H1 (cell line): ENCODE measurements around the gene HSPA4L. TPM values are rescaled to one million over a fixed set of nuclear protein-coding genes. Genes with fewer than 3 reads are reported as not detected.

Experiments used
- JUN ChIP-seq: IDR thresholded peaks from 2 replicates; pipeline ENCODE4 v1.6.1; 2011; ENCODE audit warnings: low read depth, mild to moderate bottlenecking, improper control_type of control experiment, low read length
- SIX5 ChIP-seq: IDR thresholded peaks from 2 replicates; pipeline ENCODE4 v1.6.1; 2011; ENCODE audit warnings: mild to moderate bottlenecking, low read depth, low read length
- SP4 ChIP-seq: IDR thresholded peaks from 2 replicates; pipeline ENCODE4 v1.6.1; 2012; ENCODE audit warnings: low read length, inconsistent platforms
- SRF ChIP-seq: IDR thresholded peaks from 2 replicates; pipeline ENCODE4 v1.6.1; 2011; ENCODE audit warnings: mild to moderate bottlenecking, low read depth, low read length, moderate library complexity
- SUZ12 ChIP-seq: fragments of 200-600 bp; sonication (generic); IDR thresholded peaks from 2 replicates; pipeline ENCODE4 v1.6.1; 2012; ENCODE audit warnings: mild to moderate bottlenecking, inconsistent platforms, low read length, moderate library complexity, mixed read lengths
- TBP ChIP-seq: IDR thresholded peaks from 2 replicates; pipeline ENCODE4 v1.6.1; 2011; ENCODE audit warnings: low read depth, low read length, improper control_type of control experiment
- polyA plus RNA-seq, 7 experiments: library from polyadenylated mRNA; depleted of rRNA in 3 of 7; stranded (reverse) in 5 of 7; unstranded in 2 of 7; fragments of >200 nt in 5 of 7; fragments of 200-250 nt in 2 of 7; gene quantifications; 1 replicate in 5 of 7; 2 replicates in 1 of 7; 4 replicates in 1 of 7; pipeline versions ENCODE4 v1.2.1 to v1.2.3, GENCODE V29; 2011 to 2013; ENCODE audit warnings: missing spikeins in 2 of 7, mixed read lengths in 2 of 7
- total RNA-seq: library from RNA; stranded (reverse); fragmentation: NEBNext Ultra II Directional; extraction: Animal tissue kit (Norgen Biotek cat#: 25700); gene quantifications from 2 replicates; pipeline ENCODE4 v1.2.1, GENCODE V29; 2021
- TF ChIP-seq, protein P1 (sequence below): fragments of 300-600 bp; sonication (generic); IDR thresholded peaks from 2 replicates; pipeline ENCODE4 v1.7.1; 2012; ENCODE audit warnings: low read length, moderate library complexity, mild to moderate bottlenecking, inconsistent platforms; ENCODE audit not compliant: insufficient replicate concordance
- TF ChIP-seq, protein P2 (sequence below): IDR thresholded peaks from 2 replicates; pipeline ENCODE4 v1.6.1; 2012; ENCODE audit warnings: inconsistent platforms

HSPA4L gene
- total and polyA plus RNA-seq, 2 of the 8 experiments (the other 6 are each of a cell fraction or from before 2014, with no cell fraction given): 0.65 to 4.7 TPM

DNA sequence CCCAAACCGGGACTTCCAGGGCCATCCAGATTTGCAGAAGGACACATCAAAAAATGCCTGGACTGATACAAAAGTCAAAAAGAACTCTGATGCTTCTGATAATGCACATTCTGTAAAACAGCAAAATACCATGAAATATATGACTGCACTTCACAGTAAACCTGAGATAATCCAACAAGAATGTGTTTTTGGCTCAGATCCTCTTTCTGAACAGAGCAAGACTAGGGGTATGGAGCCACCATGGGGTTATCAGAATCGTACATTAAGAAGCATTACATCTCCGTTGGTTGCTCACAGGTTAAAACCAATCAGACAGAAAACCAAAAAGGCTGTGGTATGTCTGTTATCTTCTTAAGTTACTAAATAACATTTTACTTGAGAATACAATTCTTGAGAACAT is 107.8 kb downstream of the HSPA4L start (continued):
- TF ChIP-seq, protein P1, sequence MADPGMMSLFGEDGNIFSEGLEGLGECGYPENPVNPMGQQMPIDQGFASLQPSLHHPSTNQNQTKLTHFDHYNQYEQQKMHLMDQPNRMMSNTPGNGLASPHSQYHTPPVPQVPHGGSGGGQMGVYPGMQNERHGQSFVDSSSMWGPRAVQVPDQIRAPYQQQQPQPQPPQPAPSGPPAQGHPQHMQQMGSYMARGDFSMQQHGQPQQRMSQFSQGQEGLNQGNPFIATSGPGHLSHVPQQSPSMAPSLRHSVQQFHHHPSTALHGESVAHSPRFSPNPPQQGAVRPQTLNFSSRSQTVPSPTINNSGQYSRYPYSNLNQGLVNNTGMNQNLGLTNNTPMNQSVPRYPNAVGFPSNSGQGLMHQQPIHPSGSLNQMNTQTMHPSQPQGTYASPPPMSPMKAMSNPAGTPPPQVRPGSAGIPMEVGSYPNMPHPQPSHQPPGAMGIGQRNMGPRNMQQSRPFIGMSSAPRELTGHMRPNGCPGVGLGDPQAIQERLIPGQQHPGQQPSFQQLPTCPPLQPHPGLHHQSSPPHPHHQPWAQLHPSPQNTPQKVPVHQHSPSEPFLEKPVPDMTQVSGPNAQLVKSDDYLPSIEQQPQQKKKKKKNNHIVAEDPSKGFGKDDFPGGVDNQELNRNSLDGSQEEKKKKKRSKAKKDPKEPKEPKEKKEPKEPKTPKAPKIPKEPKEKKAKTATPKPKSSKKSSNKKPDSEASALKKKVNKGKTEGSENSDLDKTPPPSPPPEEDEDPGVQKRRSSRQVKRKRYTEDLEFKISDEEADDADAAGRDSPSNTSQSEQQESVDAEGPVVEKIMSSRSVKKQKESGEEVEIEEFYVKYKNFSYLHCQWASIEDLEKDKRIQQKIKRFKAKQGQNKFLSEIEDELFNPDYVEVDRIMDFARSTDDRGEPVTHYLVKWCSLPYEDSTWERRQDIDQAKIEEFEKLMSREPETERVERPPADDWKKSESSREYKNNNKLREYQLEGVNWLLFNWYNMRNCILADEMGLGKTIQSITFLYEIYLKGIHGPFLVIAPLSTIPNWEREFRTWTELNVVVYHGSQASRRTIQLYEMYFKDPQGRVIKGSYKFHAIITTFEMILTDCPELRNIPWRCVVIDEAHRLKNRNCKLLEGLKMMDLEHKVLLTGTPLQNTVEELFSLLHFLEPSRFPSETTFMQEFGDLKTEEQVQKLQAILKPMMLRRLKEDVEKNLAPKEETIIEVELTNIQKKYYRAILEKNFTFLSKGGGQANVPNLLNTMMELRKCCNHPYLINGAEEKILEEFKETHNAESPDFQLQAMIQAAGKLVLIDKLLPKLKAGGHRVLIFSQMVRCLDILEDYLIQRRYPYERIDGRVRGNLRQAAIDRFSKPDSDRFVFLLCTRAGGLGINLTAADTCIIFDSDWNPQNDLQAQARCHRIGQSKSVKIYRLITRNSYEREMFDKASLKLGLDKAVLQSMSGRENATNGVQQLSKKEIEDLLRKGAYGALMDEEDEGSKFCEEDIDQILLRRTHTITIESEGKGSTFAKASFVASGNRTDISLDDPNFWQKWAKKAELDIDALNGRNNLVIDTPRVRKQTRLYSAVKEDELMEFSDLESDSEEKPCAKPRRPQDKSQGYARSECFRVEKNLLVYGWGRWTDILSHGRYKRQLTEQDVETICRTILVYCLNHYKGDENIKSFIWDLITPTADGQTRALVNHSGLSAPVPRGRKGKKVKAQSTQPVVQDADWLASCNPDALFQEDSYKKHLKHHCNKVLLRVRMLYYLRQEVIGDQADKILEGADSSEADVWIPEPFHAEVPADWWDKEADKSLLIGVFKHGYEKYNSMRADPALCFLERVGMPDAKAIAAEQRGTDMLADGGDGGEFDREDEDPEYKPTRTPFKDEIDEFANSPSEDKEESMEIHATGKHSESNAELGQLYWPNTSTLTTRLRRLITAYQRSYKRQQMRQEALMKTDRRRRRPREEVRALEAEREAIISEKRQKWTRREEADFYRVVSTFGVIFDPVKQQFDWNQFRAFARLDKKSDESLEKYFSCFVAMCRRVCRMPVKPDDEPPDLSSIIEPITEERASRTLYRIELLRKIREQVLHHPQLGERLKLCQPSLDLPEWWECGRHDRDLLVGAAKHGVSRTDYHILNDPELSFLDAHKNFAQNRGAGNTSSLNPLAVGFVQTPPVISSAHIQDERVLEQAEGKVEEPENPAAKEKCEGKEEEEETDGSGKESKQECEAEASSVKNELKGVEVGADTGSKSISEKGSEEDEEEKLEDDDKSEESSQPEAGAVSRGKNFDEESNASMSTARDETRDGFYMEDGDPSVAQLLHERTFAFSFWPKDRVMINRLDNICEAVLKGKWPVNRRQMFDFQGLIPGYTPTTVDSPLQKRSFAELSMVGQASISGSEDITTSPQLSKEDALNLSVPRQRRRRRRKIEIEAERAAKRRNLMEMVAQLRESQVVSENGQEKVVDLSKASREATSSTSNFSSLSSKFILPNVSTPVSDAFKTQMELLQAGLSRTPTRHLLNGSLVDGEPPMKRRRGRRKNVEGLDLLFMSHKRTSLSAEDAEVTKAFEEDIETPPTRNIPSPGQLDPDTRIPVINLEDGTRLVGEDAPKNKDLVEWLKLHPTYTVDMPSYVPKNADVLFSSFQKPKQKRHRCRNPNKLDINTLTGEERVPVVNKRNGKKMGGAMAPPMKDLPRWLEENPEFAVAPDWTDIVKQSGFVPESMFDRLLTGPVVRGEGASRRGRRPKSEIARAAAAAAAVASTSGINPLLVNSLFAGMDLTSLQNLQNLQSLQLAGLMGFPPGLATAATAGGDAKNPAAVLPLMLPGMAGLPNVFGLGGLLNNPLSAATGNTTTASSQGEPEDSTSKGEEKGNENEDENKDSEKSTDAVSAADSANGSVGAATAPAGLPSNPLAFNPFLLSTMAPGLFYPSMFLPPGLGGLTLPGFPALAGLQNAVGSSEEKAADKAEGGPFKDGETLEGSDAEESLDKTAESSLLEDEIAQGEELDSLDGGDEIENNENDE: no peak
- TF ChIP-seq JUN: no peak
- no peak for TF ChIP-seq SP4
- TF ChIP-seq SUZ12: no peak
- no peak for TF ChIP-seq TBP
- no peak for TF ChIP-seq SIX5
- TF ChIP-seq, protein P2, sequence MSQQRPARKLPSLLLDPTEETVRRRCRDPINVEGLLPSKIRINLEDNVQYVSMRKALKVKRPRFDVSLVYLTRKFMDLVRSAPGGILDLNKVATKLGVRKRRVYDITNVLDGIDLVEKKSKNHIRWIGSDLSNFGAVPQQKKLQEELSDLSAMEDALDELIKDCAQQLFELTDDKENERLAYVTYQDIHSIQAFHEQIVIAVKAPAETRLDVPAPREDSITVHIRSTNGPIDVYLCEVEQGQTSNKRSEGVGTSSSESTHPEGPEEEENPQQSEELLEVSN: no peak
- TF ChIP-seq SRF: no peak
